HG02588 (cell line): ENCODE measurements around the gene KRTAP12-1.
"Not testable (repeated sequence)": the region's sequence is repeated elsewhere in the genome, so short reads cannot be mapped to it uniquely, and the experiment has no call there.

Experiments
- ATAC-seq: cut with Tn5 transposase; IDR thresholded peaks from one replicate; pipeline ENCODE4 v1.9.1; 2021; ENCODE audit warnings: mild to moderate bottlenecking, moderate library complexity; ENCODE audit not compliant: unreplicated experiment

Gene KRTAP12-1

GRCh38 chr21:44699502-44700001 is 17.6 kb upstream of the KRTAP12-1 start:
- no peak for ATAC-seq

- no peak for ATAC-seq
Observed at GRCh38 chr21:44697811-44698734, 16.1 kb upstream of the KRTAP12-1 start.

GRCh38 chr21:44697172-44697810 is 15.3 kb upstream of the KRTAP12-1 start, which contains the start of gene KRTAP10-12:
Gene KRTAP10-12 (plus strand): TSS chr21:44697172. CDS start chr21:44697202, 30 bp downstream.
- ATAC-seq = not testable (repeated sequence)

GRCh38 chr21:44696572-44696971 is 14.6 kb upstream of the KRTAP12-1 start:
- ATAC-seq = no peak

GRCh38 chr21:44695641-44696040 is 13.7 kb upstream of the KRTAP12-1 start:
- ATAC-seq = no peak

GRCh38 chr21:44695184-44695583 is 13.2 kb upstream of the KRTAP12-1 start:
- no peak for ATAC-seq

GRCh38 chr21:44694776-44695175 is 12.8 kb upstream of the KRTAP12-1 start:
- ATAC-seq = no peak

GRCh38 chr21:44692798-44693512 is 11.0 kb upstream of the KRTAP12-1 start:
- ATAC-seq = no peak

GRCh38 chr21:44691686-44692085 is 9.7 kb upstream of the KRTAP12-1 start:
- no peak for ATAC-seq

- not testable (repeated sequence) for ATAC-seq
Observed at GRCh38 chr21:44689740-44690139, 7.8 kb upstream of the KRTAP12-1 start.

- no peak for ATAC-seq
Observed at GRCh38 chr21:44687671-44688070, 5.7 kb upstream of the KRTAP12-1 start.

- no peak for ATAC-seq
Observed at GRCh38 chr21:44686843-44687561, 5.0 kb upstream of the KRTAP12-1 start.

- ATAC-seq = no peak
Observed at GRCh38 chr21:44686000-44686781, 4.2 kb upstream of the KRTAP12-1 start.

GRCh38 chr21:44685050-44685449 is 3.1 kb upstream of the KRTAP12-1 start:
- not testable (repeated sequence) for ATAC-seq

- ATAC-seq = no peak
Observed at GRCh38 chr21:44684483-44684882, 2.5 kb upstream of the KRTAP12-1 start.

- ATAC-seq = no peak
Observed at GRCh38 chr21:44684077-44684476, 2.1 kb upstream of the KRTAP12-1 start.

GRCh38 chr21:44682580-44683151 is 703 bp upstream of the KRTAP12-1 start:
- no peak for ATAC-seq

- no peak for ATAC-seq
Observed at GRCh38 chr21:44681152-44681551, 811 bp downstream of the KRTAP12-1 start.

GRCh38 chr21:44677881-44678280 is 4.1 kb downstream of the KRTAP12-1 start:
- no peak for ATAC-seq
